GM21528 (cell line): Measurements from ENCODE around the gene MRPL55.

ENCODE experiments used
- ATAC-seq: cut with Tn5 transposase; IDR thresholded peaks from one replicate; pipeline ENCODE4 v1.9.1; 2021; ENCODE audit warnings: mild to moderate bottlenecking, moderate library complexity; ENCODE audit not compliant: unreplicated experiment, low FRiP score

The MRPL55 gene

GRCh38 chr1:228109073-228109961, at the start of gene MRPL55:
TSS of gene MRPL55 (minus strand) at chr1:228109299. CDS start at chr1:228108260, 1,039 bp downstream.
- ATAC-seq: peak; percentile 90

- ATAC-seq: no peak
These were observed 49.3 kb upstream of the MRPL55 start for GRCh38 chr1:228158151-228159007.

GRCh38 chr1:228157729-228158126, 48.6 kb upstream of the MRPL55 start:
- ATAC-seq: no peak

GRCh38 chr1:228156941-228157728, 48.0 kb upstream of the MRPL55 start:
- ATAC-seq: no peak

- ATAC-seq: no peak
These were observed 47.4 kb upstream of the MRPL55 start for GRCh38 chr1:228156515-228156881.

GRCh38 chr1:228155596-228156514, 46.8 kb upstream of the MRPL55 start:
- ATAC-seq: no peak

- no peak for ATAC-seq
These were observed 45.8 kb upstream of the MRPL55 start for GRCh38 chr1:228154670-228155571.

GRCh38 chr1:228154021-228154669, 45.0 kb upstream of the MRPL55 start:
- ATAC-seq: no peak

GRCh38 chr1:228152918-228153258, 43.8 kb upstream of the MRPL55 start:
- no peak for ATAC-seq

GRCh38 chr1:228152097-228152917, 43.2 kb upstream of the MRPL55 start:
- no peak for ATAC-seq

GRCh38 chr1:228151180-228151925, 42.3 kb upstream of the MRPL55 start:
- ATAC-seq: no peak

- ATAC-seq: no peak
These were observed 41.5 kb upstream of the MRPL55 start for GRCh38 chr1:228150461-228151179.

- no peak for ATAC-seq
These were observed 41.0 kb upstream of the MRPL55 start for GRCh38 chr1:228150120-228150460.

GRCh38 chr1:228149406-228150119, 40.5 kb upstream of the MRPL55 start, which contains the start of gene GJC2:
TSS of gene GJC2 (plus strand) at chr1:228149930. CDS start at chr1:228157759, 7,829 bp downstream.
- no peak for ATAC-seq

GRCh38 chr1:228148935-228149405, 39.9 kb upstream of the MRPL55 start:
- no peak for ATAC-seq
